NAMALWA (cell line): Measurements from ENCODE around the gene NUP210L.

Source experiments
- DNase-seq: peaks from one replicate; pipeline ENCODE4 v3.0.0-alpha.2; 2015; ENCODE audit warnings: low spot score

Gene NUP210L

GRCh38 chr1:153944005-153944826 is 210.7 kb downstream of the NUP210L start:
- DNase-seq: peak; percentile 60

DNA sequence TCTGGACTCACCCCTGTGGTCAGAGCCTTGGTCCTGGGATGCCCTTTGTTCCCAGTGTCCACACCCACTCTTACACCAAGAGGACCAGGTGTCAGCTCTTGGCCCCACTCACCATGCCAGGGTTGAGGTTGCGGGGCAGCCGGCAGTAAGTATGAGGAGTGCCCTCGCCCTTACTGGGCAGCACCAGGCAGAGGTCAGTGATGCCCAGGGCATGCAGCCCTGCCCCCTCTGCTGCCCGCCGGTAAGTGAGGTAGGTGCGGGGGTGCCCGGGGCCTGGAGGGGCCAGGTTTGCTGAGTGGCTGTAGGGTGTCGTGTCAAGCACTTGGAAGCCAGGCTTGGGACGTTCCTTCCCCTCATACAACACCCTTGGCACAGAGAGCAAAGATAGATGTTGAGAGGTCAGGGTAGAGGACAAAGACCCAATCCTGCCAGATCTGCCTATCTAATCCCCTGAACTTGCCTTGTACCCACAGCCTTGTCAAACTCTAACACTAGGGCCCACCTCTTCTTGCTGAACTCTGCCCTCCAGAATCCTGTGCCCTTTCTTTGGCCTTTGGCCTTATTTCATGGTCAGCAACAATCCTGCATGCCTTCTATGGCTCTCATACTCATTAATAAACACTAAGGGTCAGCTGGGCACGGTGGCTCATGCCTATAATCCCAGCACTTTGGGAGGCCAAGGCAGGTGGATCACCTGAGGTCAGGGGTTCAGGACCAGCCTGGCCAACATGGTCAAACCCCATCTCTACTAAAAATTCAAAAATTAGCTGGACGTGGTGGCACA is 211.9 kb downstream of the NUP210L start:
- DNase-seq: no peak
